IPS-20b (cell line): ENCODE data around the gene LIMK2.
"Not testable (repeated sequence)": the region's sequence is repeated elsewhere in the genome, so short reads cannot be mapped to it uniquely, and the experiment has no call there.

Experiments used
- H3K27ac ChIP-seq: one replicate; pipeline ENCODE4 v1.5.1; 2013; ENCODE audit warnings: low read length
- H3K27me3 ChIP-seq: 2 replicates; pipeline ENCODE4 v1.6.1; 2013; ENCODE audit warnings: mild to moderate bottlenecking, low read length, inconsistent platforms; ENCODE audit not compliant: insufficient read depth
- H3K36me3 ChIP-seq: 2 replicates; pipeline ENCODE4 v1.6.1; 2013; ENCODE audit warnings: low read depth, mild to moderate bottlenecking, inconsistent platforms, low read length, moderate library complexity; ENCODE audit not compliant: insufficient read depth
- H3K4me1 ChIP-seq: 2 replicates; pipeline ENCODE4 v1.6.1; 2013; ENCODE audit warnings: mild to moderate bottlenecking, control low read depth, inconsistent platforms, low read length, moderate library complexity; ENCODE audit not compliant: insufficient read depth
- H3K4me3 ChIP-seq: 2 replicates; pipeline ENCODE4 v1.5.1; 2013; ENCODE audit warnings: mild to moderate bottlenecking, low read length, inconsistent platforms
- H3K9ac ChIP-seq: 2 replicates; pipeline ENCODE4 v1.6.1; 2013; ENCODE audit warnings: low read depth, mild to moderate bottlenecking, inconsistent platforms, low read length, moderate library complexity
- H3K9me3 ChIP-seq: 2 replicates; pipeline ENCODE4 v1.6.1; 2013; ENCODE audit warnings: mild to moderate bottlenecking, low read depth, low read length, inconsistent platforms; ENCODE audit not compliant: insufficient read depth

LIMK2 gene

GRCh38 chr22:31192513-31192912 lies 19.6 kb upstream of the LIMK2 start:
- H3K4me1 ChIP-seq: no peaks in the 10 kb centered on the region
- no peaks in the 10 kb centered on the region for H3K27me3 ChIP-seq
- H3K9ac ChIP-seq: no peak overlapping the region
- H3K27ac ChIP-seq: no peak overlapping the region
- no peak overlapping the region for H3K4me3 ChIP-seq
- H3K36me3 ChIP-seq: peaks cover 19% of the 10 kb centered on the region
- H3K9me3 ChIP-seq: no peaks in the 10 kb centered on the region

DNA sequence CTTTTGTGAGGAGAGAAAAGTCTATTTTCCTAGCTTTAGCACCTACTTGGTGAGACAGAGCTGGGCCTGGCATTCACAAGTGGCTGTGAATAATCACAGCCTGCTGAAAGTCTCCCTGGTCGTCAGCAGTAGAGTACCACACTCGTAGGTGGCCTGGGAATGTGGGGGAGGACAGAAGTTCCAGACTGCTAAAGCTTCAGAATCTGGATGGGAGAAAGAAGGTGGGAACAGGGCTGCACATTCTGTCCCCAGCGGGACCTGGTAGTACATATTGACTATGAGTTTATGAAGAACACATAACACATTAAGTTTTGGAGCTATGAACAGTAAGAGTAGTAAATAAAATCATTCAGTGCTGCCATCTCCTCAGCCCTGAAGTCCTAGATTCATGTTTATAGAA lies 19.0 kb upstream of the LIMK2 start:
- peaks cover 19% of the 10 kb centered on the region for H3K36me3 ChIP-seq
- H3K9me3 ChIP-seq: no peaks in the 10 kb centered on the region
- H3K27ac ChIP-seq: no peak overlapping the region
- no peaks in the 10 kb centered on the region for H3K4me1 ChIP-seq
- no peak overlapping the region for H3K9ac ChIP-seq
- no peak overlapping the region for H3K4me3 ChIP-seq
- no peaks in the 10 kb centered on the region for H3K27me3 ChIP-seq

DNA sequence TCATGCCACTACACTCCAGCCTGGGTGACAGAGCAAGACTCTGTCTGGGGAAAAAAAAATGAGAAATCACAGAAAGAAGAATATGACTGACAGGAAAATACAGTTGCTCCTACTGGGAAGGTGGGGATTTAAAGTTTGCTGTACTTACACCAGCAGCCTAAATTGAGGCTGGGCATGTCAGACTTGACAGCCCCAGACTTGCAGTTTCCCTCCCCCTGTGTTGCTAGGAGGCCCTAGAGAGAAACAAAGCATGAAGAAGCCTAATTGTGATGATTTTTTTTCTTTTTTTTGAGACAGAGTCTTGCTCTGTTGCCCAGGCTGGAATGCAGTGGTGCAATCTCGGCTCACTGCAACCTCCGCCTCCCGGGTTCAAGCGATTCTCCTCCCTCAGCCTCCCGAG lies 17.4 kb upstream of the LIMK2 start:
- H3K4me1 ChIP-seq, H3K9ac ChIP-seq, H3K27ac ChIP-seq, H3K27me3 ChIP-seq, H3K4me3 ChIP-seq, H3K9me3 ChIP-seq: not testable (repeated sequence)
- peaks cover 22% of the 10 kb centered on the region for H3K36me3 ChIP-seq

GRCh38 chr22:31199187-31199586 lies 12.9 kb upstream of the LIMK2 start:
- Histone ChIP-seq H3K36me3 (peaks cover 34% of the 10 kb centered on the region), H3K27ac (no peak overlapping the region), H3K4me3 (no peak overlapping the region)

GRCh38 chr22:31204352-31204984 lies 7.6 kb upstream of the LIMK2 start:
- H3K9ac ChIP-seq, H3K27ac ChIP-seq, H3K4me3 ChIP-seq, H3K27me3 ChIP-seq, H3K4me1 ChIP-seq, H3K9me3 ChIP-seq: not testable (repeated sequence)
- H3K36me3 ChIP-seq: peaks cover 17% of the 10 kb centered on the region; the same call in 1 of the 2 replicates

More at GRCh38 chr22:31199187-31199586, 12.9 kb upstream of the LIMK2 start:
- Histone ChIP-seq H3K4me1 (no peaks in the 10 kb centered on the region), H3K9ac (no peak overlapping the region), H3K27me3 (no peaks in the 10 kb centered on the region), H3K9me3 (no peaks in the 10 kb centered on the region)

- H3K27me3 ChIP-seq: not testable (repeated sequence)
Observed at GRCh38 chr22:31205059-31205458, 7.0 kb upstream of the LIMK2 start.

DNA sequence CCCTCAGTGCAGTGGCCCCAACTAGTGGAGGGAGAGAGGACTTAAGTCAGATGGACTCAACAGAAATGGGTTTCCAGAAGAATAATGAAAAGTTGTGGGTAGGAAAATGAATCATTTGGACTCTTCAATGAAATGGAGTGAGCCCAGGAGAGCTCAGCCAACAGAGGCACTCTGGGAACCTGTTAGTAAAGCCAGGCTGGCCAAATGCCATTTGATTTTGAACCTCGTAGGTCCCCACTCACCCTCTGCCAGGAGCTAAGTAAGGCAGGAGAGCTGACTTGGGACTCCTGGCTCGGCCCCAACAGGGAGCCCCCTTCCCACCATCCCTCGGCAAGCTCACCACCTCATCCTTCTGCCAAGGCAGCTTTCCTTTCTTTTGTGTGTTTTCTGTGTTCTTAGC lies 5.6 kb upstream of the LIMK2 start:
- H3K36me3 ChIP-seq: peaks cover 13% of the 10 kb centered on the region; the same call in 1 of the 2 replicates
- not testable (repeated sequence) for H3K9ac ChIP-seq, H3K9me3 ChIP-seq, H3K27me3 ChIP-seq, H3K4me3 ChIP-seq, H3K4me1 ChIP-seq, H3K27ac ChIP-seq

More at GRCh38 chr22:31205059-31205458, 7.0 kb upstream of the LIMK2 start:
- H3K9me3 ChIP-seq, H3K4me3 ChIP-seq, H3K4me1 ChIP-seq, H3K9ac ChIP-seq, H3K27ac ChIP-seq: not testable (repeated sequence)
- peaks cover 14% of the 10 kb centered on the region; the same call in 1 of the 2 replicates for H3K36me3 ChIP-seq

DNA sequence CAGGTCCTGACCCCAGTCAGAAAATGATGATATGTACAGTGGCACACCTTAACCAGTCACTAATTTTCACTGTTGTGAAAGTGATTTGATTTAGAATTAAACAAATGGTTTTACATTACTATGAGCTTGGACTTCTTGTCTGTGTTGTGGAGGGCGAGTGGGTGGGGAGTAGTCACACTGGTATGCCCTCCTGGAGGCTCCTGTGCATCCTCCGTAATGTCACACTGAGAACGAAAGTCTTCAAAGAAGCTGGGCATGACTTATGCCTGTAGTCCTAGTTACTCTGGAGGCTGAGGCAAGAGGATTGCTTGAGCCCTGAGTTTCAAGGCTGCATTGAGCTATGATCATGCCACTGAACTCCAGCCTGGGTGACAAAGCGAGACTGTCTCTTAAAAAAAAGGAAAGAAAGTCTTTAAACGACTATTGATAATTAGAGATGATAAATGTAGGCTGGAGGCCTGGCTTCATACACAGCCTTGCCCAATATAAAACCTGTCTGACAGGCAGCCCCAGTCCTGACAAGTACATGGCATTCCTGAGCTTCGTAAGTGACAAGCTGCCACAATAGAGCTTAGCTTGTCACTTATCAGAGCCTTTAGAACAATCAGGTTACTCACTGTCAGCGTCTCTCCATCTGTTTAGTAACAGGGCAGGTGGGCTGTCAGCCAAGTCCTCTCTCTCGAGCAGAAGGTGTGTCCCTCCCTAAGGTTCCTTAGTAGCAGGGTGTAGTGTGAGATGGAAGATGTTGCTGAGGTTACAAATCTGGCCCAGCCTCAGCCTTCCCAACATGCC lies 5.0 kb upstream of the LIMK2 start:
- Histone ChIP-seq H3K36me3 (peaks cover 7% of the 10 kb centered on the region; the same call in 1 of the 2 replicates), H3K4me3 (no peak overlapping the region), H3K27ac (no peak overlapping the region), H3K27me3 (no peaks in the 10 kb centered on the region), H3K9ac (no peak overlapping the region), H3K9me3 (no peaks in the 10 kb centered on the region), H3K4me1 (peaks cover 5% of the 10 kb centered on the region; the same call in 1 of the 2 replicates)

GRCh38 chr22:31210556-31211421 lies 1.3 kb upstream of the LIMK2 start:
- Histone ChIP-seq H3K36me3 (peaks cover 10% of the 10 kb centered on the region; the same call in 1 of the 2 replicates), H3K4me1 (peaks cover 5% of the 10 kb centered on the region; the same call in 1 of the 2 replicates), H3K9ac (peak overlapping the region; percentile 27; the same call in 1 of the 2 replicates), H3K27me3 (no peaks in the 10 kb centered on the region), H3K4me3 (no peak overlapping the region), H3K27ac (no peak overlapping the region), H3K9me3 (no peaks in the 10 kb centered on the region)

GRCh38 chr22:31211482-31211861 lies 626 bp upstream of the LIMK2 start:
- no peaks in the 10 kb centered on the region for H3K9me3 ChIP-seq
- peak overlapping the region; percentile 30; the same call in 1 of the 2 replicates for H3K9ac ChIP-seq
- H3K27me3 ChIP-seq: no peaks in the 10 kb centered on the region
- H3K27ac ChIP-seq: no peak overlapping the region
- peaks cover 15% of the 10 kb centered on the region; the same call in 1 of the 2 replicates for H3K36me3 ChIP-seq
- H3K4me1 ChIP-seq: peaks cover 5% of the 10 kb centered on the region; the same call in 1 of the 2 replicates
- H3K4me3 ChIP-seq: peak overlapping the region; percentile 95

- Histone ChIP-seq H3K9me3 (no peaks in the 10 kb centered on the region), H3K36me3 (peaks cover 15% of the 10 kb centered on the region; the same call in 1 of the 2 replicates), H3K4me1 (peaks cover 5% of the 10 kb centered on the region; the same call in 1 of the 2 replicates), H3K27ac (peak overlapping the region; percentile 30), H3K27me3 (no peaks in the 10 kb centered on the region), H3K9ac (peak overlapping the region; percentile 96), H3K4me3 (peak overlapping the region; percentile 95)
Observed at GRCh38 chr22:31212783-31213629, 908 bp downstream of the LIMK2 start.
